Measurements from ENCODE around the gene AK9. TPM values are rescaled to one million over a fixed set of nuclear protein-coding genes. Genes with fewer than 3 reads are reported as not detected.

The AK9 gene
- total and polyA plus RNA-seq, 5 donors from 2014 or later = 4.3 to 8.2 (median 6.9) TPM

GRCh38 chr6:109445382-109445781 lies 245.6 kb downstream of the AK9 start:
- Mint-ChIP-seq H3K4me3 (peak overlapping the region in 1 of 4 donors; percentile 92), H3K27ac (peak overlapping the region in 2 of 3 donors; percentile 67 to 84), H3K27me3 (peaks cover 6% of the 10 kb centered on the region), H3K4me1 (peaks cover 0 to 59% (median 37%) of the 10 kb centered on the region in 4 donors), H3K36me3 (peaks cover 16% of the 10 kb centered on the region), H3K9me3 (peaks cover 0 to 3% (median 0%) of the 10 kb centered on the region in 7 donors)
- DNase-seq = no peak
- no peaks in the 10 kb centered on the region for H3K27me3 ChIP-seq (ENCODE audit: control insufficient read depth, insufficient read depth, low read length)
- H3K9me3 ChIP-seq (ENCODE audit: control insufficient read depth in 2 of 2, low read length in 2 of 2) = no peaks in the 10 kb centered on the region
- H3K27ac ChIP-seq (ENCODE audit: insufficient read depth, low read length, poor library complexity, severe bottlenecking) = no peak overlapping the region
- H3K4me3 ChIP-seq (ENCODE audit: low read depth, low read length) = no peak overlapping the region
- H3K36me3 ChIP-seq (ENCODE audit: control insufficient read depth, insufficient read depth, low read length) = peaks cover 36% of the 10 kb centered on the region
- peaks cover 36% of the 10 kb centered on the region for H3K4me1 ChIP-seq (ENCODE audit: control insufficient read depth, insufficient read depth, low read length, poor library complexity, severe bottlenecking)
- no peak for ATAC-seq (ENCODE audit: low read depth in 2 of 2)

GRCh38 chr6:109443425-109443950 lies 247.5 kb downstream of the AK9 start:
- H3K4me1 ChIP-seq (ENCODE audit: control insufficient read depth, insufficient read depth, low read length, poor library complexity, severe bottlenecking) = peaks cover 26% of the 10 kb centered on the region
- no peak overlapping the region for H3K4me3 ChIP-seq (ENCODE audit: low read depth, low read length)
- peak overlapping the region; percentile 8 to 92 (median 25) for H3K4me3 Mint-ChIP-seq
- ATAC-seq (ENCODE audit: low read depth in 2 of 2) (no peak), DNase-seq (no peak)
- peaks cover 11% of the 10 kb centered on the region for H3K36me3 Mint-ChIP-seq
- H3K4me1 Mint-ChIP-seq = peaks cover 0 to 50% (median 30%) of the 10 kb centered on the region in 4 donors
- H3K27ac ChIP-seq (ENCODE audit: insufficient read depth, low read length, poor library complexity, severe bottlenecking) = no peak overlapping the region
- H3K27me3 ChIP-seq (ENCODE audit: control insufficient read depth, insufficient read depth, low read length) = no peaks in the 10 kb centered on the region
- H3K27me3 Mint-ChIP-seq = peaks cover 6% of the 10 kb centered on the region
- H3K9me3 ChIP-seq (ENCODE audit: control insufficient read depth in 2 of 2, low read length in 2 of 2) = no peaks in the 10 kb centered on the region
- peaks cover 36% of the 10 kb centered on the region for H3K36me3 ChIP-seq (ENCODE audit: control insufficient read depth, insufficient read depth, low read length)
- peak overlapping the region; percentile 66 to 93 (median 79) for H3K27ac Mint-ChIP-seq
- H3K9me3 Mint-ChIP-seq = peaks cover 0 to 3% (median 0%) of the 10 kb centered on the region in 7 donors

Other genes with a start within 250 kb of the AK9 start
- gene MICAL1, start 235.4 kb downstream of the AK9 start, total RNA-seq = 166 TPM
- 10 to 100 TPM; 14.6 to 20.9 (median 17.2) TPM for gene MICAL1, start 235.4 kb downstream of the AK9 start, polyA plus RNA-seq
- 20.2 TPM for gene ZBTB24, start 208.0 kb downstream of the AK9 start, total RNA-seq
- gene ZBTB24, start 208.0 kb downstream of the AK9 start, polyA plus RNA-seq = 10 to 100 TPM in 3 of 4 donors, 1 to 10 TPM in 1; 9.2 to 11.9 (median 10.5) TPM
- gene FIG4, start 94 bp upstream of the AK9 start, total RNA-seq = 9.0 TPM
- 10 to 100 TPM; 13.8 to 20.0 (median 17.4) TPM for gene FIG4, start 94 bp upstream of the AK9 start, polyA plus RNA-seq

Measured in CD4-positive, CD25-positive, alpha-beta regulatory T cell (primary cell).